Measurements from ENCODE around the gene ARG1.

Gene ARG1

DNA sequence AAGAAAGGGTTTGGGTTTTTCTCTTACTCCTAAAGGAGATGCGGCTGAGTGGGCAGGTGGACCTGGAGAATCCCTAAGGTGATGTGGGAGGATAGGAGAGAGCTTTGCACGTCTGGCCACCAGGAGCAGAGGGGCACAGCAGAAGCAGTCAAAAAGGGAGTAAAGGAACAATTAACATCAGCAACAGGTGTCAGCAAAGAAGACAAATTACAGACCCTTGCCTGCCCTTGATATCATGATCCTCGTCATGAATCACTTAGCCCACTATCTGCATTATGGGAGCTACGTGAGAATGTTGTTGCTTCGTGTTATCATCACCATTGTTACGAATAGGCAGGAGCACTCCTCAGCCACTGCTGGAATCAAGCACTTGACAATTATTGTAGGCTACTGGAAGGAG is 25.5 kb upstream of the ARG1 start:
- TF ChIP-seq, protein P1, sequence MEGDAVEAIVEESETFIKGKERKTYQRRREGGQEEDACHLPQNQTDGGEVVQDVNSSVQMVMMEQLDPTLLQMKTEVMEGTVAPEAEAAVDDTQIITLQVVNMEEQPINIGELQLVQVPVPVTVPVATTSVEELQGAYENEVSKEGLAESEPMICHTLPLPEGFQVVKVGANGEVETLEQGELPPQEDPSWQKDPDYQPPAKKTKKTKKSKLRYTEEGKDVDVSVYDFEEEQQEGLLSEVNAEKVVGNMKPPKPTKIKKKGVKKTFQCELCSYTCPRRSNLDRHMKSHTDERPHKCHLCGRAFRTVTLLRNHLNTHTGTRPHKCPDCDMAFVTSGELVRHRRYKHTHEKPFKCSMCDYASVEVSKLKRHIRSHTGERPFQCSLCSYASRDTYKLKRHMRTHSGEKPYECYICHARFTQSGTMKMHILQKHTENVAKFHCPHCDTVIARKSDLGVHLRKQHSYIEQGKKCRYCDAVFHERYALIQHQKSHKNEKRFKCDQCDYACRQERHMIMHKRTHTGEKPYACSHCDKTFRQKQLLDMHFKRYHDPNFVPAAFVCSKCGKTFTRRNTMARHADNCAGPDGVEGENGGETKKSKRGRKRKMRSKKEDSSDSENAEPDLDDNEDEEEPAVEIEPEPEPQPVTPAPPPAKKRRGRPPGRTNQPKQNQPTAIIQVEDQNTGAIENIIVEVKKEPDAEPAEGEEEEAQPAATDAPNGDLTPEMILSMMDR (IDR thresholded peaks at IDR 0.05; ENCODE audit: low read depth, low read length, missing control alignments) = no peak
- DNase-seq (ENCODE audit: low read depth) = no peak
- H3K4me3 ChIP-seq (ENCODE audit: low read depth, low read length) = no peak overlapping the region
- in situ Hi-C loops (cut with HindIII; ENCODE audit: low sequenced_read_pairs) = no loop called here

DNA sequence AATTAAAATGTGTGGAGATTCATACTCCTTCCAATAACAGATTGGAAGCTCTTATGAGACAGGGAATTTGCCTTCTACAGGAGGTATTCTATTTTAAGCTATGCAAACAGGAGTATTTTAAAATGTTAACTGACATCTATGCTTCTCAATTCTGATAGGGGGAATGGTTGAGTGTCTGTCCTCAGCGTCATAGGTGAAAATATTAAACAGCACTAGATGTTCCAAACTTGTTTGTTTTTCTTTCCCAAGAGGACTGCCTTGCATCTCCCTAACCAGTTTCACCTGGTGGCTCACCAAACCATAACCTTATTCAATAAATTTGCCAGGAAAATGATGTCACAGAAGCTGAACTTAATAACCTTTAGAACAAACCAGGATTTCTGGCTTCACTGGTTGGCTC is 24.6 kb upstream of the ARG1 start:
- TF ChIP-seq, protein P1 (IDR thresholded peaks at IDR 0.05; ENCODE audit: low read depth, low read length, missing control alignments) = no peak
- no peak for DNase-seq (ENCODE audit: low read depth)
- H3K4me3 ChIP-seq (ENCODE audit: low read depth, low read length) = no peak overlapping the region
- in situ Hi-C loops (cut with HindIII; ENCODE audit: low sequenced_read_pairs) = no loop called here

DNA sequence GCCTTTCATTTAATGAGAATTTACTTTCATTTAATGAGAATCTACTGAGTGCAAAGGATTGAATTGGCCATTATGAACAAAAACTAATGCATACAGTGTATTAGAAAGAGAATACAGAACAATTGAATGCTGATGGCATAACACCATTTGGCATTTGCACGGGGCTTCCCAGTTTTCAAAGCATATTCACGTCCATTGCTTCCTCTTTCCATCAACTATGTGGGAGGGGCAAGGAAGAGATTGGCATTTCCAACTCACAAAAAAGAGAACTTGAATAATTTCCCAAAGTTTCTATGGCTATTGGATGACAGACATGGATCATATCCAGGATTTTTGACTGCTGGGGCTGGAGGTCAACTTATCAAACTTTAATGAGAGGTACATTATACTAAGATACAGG is 23.2 kb upstream of the ARG1 start:
- DNase-seq (ENCODE audit: low read depth) = no peak
- in situ Hi-C loops (cut with HindIII; ENCODE audit: low sequenced_read_pairs) = no loop called here
- no peak overlapping the region for H3K4me3 ChIP-seq (ENCODE audit: low read depth, low read length)
- TF ChIP-seq, protein P1 (IDR thresholded peaks at IDR 0.05; ENCODE audit: low read depth, low read length, missing control alignments) = no peak

DNA sequence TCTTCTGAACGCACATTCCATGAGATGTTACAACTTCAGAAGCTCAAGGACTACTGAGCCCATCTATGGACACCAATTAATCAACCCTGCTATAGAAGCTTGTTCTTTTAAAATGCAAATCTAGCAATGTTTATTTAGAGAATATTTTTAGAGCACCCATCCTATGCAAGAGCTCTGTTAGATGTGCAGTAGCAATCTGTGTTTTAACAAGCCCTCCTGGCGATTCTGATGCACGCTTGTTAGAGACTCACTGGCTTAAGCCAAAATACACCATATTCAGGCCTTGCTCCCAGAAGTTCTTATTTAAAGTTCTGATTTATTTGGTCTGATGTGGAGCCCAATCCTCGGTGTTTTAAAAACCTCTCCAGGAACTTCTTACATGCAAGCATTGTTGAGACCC is 21.1 kb upstream of the ARG1 start:
- no peak for DNase-seq (ENCODE audit: low read depth)
- TF ChIP-seq, protein P1 (IDR thresholded peaks at IDR 0.05; ENCODE audit: low read depth, low read length, missing control alignments) = no peak
- H3K4me3 ChIP-seq (ENCODE audit: low read depth, low read length) = no peak overlapping the region
- in situ Hi-C loops (cut with HindIII; ENCODE audit: low sequenced_read_pairs) = no loop called here

DNA sequence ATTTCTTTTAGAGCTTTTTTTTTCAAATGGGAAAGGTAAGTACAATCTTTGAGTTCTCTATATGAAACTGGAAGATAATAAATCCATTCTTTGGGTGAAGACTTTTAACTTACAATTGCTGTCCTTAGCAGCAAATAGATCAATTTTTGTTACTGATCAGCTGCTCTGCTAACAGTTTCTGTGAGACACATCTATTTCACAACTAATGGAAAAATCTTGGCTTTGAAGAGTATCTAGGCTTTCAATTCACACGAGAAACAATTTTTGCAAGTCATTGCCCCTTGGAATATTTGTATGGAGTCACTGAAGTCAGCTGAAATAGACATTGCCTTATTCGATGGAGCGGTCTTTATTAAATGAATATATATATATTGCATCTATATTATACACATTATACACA is 20.5 kb upstream of the ARG1 start:
- H3K4me3 ChIP-seq (ENCODE audit: low read depth, low read length) = no peak overlapping the region
- in situ Hi-C loops (cut with HindIII; ENCODE audit: low sequenced_read_pairs) = no loop called here
- no peak for DNase-seq (ENCODE audit: low read depth)
- TF ChIP-seq, protein P1 (IDR thresholded peaks at IDR 0.05; ENCODE audit: low read depth, low read length, missing control alignments) = no peak

DNA sequence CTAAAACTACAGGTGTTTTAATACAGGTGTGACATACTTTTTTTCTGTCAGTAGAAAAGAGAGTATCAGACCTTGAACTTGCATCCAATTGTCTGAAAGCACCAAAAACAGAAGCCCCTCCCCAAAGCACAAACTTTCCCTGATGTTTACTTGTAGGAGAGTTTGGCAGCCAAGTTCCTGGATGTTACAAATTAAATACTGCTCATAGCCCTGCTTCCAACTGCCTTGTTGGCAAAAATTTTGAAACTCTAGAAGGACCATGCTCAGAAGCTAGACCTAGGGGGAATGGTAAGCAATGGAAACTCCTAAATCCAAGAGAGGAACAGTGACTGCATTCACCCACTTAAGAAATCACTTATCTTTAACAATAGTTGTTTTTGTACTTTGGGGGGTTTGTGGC is 17.0 kb upstream of the ARG1 start:
- TF ChIP-seq, protein P1 (IDR thresholded peaks at IDR 0.05; ENCODE audit: low read depth, low read length, missing control alignments) = no peak
- H3K4me3 ChIP-seq (ENCODE audit: low read depth, low read length) = no peak overlapping the region
- in situ Hi-C loops (cut with HindIII; ENCODE audit: low sequenced_read_pairs) = no loop called here
- no peak for DNase-seq (ENCODE audit: low read depth)

DNA sequence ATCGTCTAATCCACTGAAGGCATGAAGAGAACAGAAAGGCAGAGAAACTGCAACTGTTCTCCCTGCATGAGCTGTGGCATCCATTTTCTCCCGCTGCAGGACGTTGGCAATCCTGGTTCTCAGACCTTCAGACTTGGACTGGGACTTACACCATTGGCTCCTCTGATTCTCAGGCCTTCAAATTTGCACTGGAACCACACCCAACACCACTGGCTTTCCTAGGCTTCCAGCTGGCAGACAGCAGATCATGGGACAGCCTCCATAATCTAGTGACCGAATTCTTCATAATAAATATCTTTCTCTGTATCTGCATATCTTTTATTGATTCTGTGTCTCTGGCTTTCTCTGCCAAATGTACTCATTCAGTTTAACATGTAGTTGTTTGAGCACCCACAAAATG is 14.1 kb upstream of the ARG1 start:
- TF ChIP-seq, protein P1 (IDR thresholded peaks at IDR 0.05; ENCODE audit: low read depth, low read length, missing control alignments) = no peak
- no peak for DNase-seq (ENCODE audit: low read depth)
- in situ Hi-C loops (cut with HindIII; ENCODE audit: low sequenced_read_pairs) = no loop called here
- H3K4me3 ChIP-seq (ENCODE audit: low read depth, low read length) = no peak overlapping the region

Data from astrocyte of the cerebellum (primary cell).